ENCODE measurements around the gene SLC11A2.

Gene SLC11A2

DNA sequence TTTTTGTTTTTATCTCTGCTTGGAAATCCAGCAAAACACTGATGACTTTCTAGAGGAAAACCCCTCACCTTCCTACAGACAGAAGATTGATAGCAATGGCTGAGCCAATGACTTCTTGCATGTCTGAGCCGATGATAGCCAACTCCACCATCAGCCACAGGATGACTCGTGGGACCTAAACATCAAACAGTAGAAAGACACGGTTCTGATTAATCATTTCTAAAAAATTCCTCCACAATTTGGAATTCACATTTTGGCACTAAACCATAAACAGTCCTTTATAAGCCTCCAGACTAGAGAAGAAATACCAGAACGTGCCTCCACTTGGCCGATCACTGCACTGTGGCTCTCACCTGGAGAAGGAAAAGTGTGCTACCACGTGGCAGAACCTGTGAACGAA is 25.9 kb downstream of the SLC11A2 start:
- DNase-seq: no peak
- H3K4me3 ChIP-seq (ENCODE audit: control insufficient read depth in 1 of 7, extremely low read depth in 1 of 7, insufficient read depth in 4 of 7, low read depth in 2 of 7, low read length in 6 of 7): no peak overlapping the region
- H3K27ac ChIP-seq (ENCODE audit: insufficient read depth in 1 of 2, low read depth in 1 of 2, low read length in 2 of 2, poor library complexity in 1 of 2, severe bottlenecking in 2 of 2): no peak overlapping the region
- POLR2A ChIA-PET: no interaction called here
- no peaks in the 10 kb centered on the region for H3K27me3 ChIP-seq (replicated peaks in 2 of 5; ENCODE audit: control insufficient read depth in 4 of 5, insufficient read depth in 5 of 5, low read length in 4 of 5)
- WGBS (ENCODE audit: insufficient coverage): 100% methylated on average over 5 of the region's 7 CpGs
- peaks cover 19 to 60% (median 33%) of the 10 kb centered on the region in 4 experiments for H3K36me3 ChIP-seq (ENCODE audit: control insufficient read depth in 4 of 4, insufficient read depth in 4 of 4, low read length in 3 of 4)
- H3K9me3 ChIP-seq (ENCODE audit: control extremely low read depth in 1 of 5, control insufficient read depth in 4 of 5, insufficient read depth in 2 of 5, low read depth in 1 of 5, low read length in 4 of 5): no peaks in the 10 kb centered on the region
- CTCF ChIA-PET: no interaction called here
- no peaks in the 10 kb centered on the region for H3K4me1 ChIP-seq (ENCODE audit: control extremely low read depth in 1 of 4, control insufficient read depth in 4 of 4, insufficient read depth in 4 of 4, low read length in 3 of 4)

GRCh38 chr12:50999093-50999492 is 27.1 kb downstream of the SLC11A2 start:
- 100% methylated on average over 1 of the region's 4 CpGs for WGBS (ENCODE audit: insufficient coverage)
- no peak for DNase-seq
- no peaks in the 10 kb centered on the region for H3K9me3 ChIP-seq (ENCODE audit: control extremely low read depth in 1 of 5, control insufficient read depth in 4 of 5, insufficient read depth in 2 of 5, low read depth in 1 of 5, low read length in 4 of 5)
- H3K27me3 ChIP-seq (replicated peaks in 2 of 5; ENCODE audit: control insufficient read depth in 4 of 5, insufficient read depth in 5 of 5, low read length in 4 of 5): no peaks in the 10 kb centered on the region
- POLR2A ChIA-PET: interaction anchor here (0.8 kb wide), 2 partner anchors 10 to 283 kb away, joined by 3 read pairs; no protein-coding TSS in a partner anchor
- CTCF ChIA-PET: interaction anchor here (1.3 to 1.5 kb wide), 2 partner anchors 12 to 14 kb away, joined by 3 to 5 read pairs; no protein-coding TSS in a partner anchor
- peak overlapping the region in 1 of 2 experiments; percentile 16 for H3K27ac ChIP-seq (ENCODE audit: insufficient read depth in 1 of 2, low read depth in 1 of 2, low read length in 2 of 2, poor library complexity in 1 of 2, severe bottlenecking in 2 of 2)
- no peak overlapping the region for H3K4me3 ChIP-seq (ENCODE audit: control insufficient read depth in 1 of 7, extremely low read depth in 1 of 7, insufficient read depth in 4 of 7, low read depth in 2 of 7, low read length in 6 of 7)
- peaks cover 20 to 58% (median 35%) of the 10 kb centered on the region in 4 experiments for H3K36me3 ChIP-seq (ENCODE audit: control insufficient read depth in 4 of 4, insufficient read depth in 4 of 4, low read length in 3 of 4)
- H3K4me1 ChIP-seq (ENCODE audit: control extremely low read depth in 1 of 4, control insufficient read depth in 4 of 4, insufficient read depth in 4 of 4, low read length in 3 of 4): no peaks in the 10 kb centered on the region

GRCh38 chr12:50992819-50993218 is 33.4 kb downstream of the SLC11A2 start:
- H3K4me3 ChIP-seq (ENCODE audit: control insufficient read depth in 1 of 7, extremely low read depth in 1 of 7, insufficient read depth in 4 of 7, low read depth in 2 of 7, low read length in 6 of 7): no peak overlapping the region
- DNase-seq: no peak
- H3K4me1 ChIP-seq (ENCODE audit: control extremely low read depth in 1 of 4, control insufficient read depth in 4 of 4, insufficient read depth in 4 of 4, low read length in 3 of 4): no peaks in the 10 kb centered on the region
- H3K9me3 ChIP-seq (ENCODE audit: control extremely low read depth in 1 of 5, control insufficient read depth in 4 of 5, insufficient read depth in 2 of 5, low read depth in 1 of 5, low read length in 4 of 5): no peaks in the 10 kb centered on the region
- no peaks in the 10 kb centered on the region for H3K27me3 ChIP-seq (replicated peaks in 2 of 5; ENCODE audit: control insufficient read depth in 4 of 5, insufficient read depth in 5 of 5, low read length in 4 of 5)
- ChIA-PET POLR2A (interaction anchor here (0.7 kb wide), 1 partner anchor 65 kb away, joined by 5 read pairs; no protein-coding TSS in a partner anchor), CTCF (interaction anchor here (0.6 to 1.7 kb wide), 2 partner anchors 15 to 167 kb away, joined by 3 to 5 read pairs; no protein-coding TSS in a partner anchor)
- no peak overlapping the region for H3K27ac ChIP-seq (ENCODE audit: insufficient read depth in 1 of 2, low read depth in 1 of 2, low read length in 2 of 2, poor library complexity in 1 of 2, severe bottlenecking in 2 of 2)
- H3K36me3 ChIP-seq (ENCODE audit: control insufficient read depth in 4 of 4, insufficient read depth in 4 of 4, low read length in 3 of 4): peaks cover 17 to 79% (median 59%) of the 10 kb centered on the region in 4 experiments
- 0% methylated on average over 1 of the region's 2 CpGs for WGBS (ENCODE audit: insufficient coverage)

DNA sequence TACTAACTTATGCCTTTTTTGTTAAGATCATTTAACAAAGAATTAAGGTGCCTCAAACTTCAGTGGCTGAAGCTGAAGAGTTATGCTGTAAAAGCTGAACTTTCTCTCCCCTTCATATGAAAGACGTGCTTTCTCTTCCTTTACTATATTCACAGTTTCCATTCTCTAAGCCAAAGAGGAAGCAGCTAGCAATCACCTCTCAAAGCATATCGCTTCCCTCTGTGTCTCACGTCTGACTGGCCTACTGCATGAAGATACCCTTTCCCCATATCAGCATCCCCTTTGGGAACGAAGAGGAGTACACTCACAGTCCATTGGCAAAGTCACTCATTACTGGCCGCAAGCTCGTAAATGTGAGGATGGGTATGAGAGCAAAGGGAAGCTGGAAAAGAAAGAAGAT is 34.9 kb downstream of the SLC11A2 start:
- Histone ChIP-seq H3K36me3 (ENCODE audit: control insufficient read depth in 4 of 4, insufficient read depth in 4 of 4, low read length in 3 of 4) (peaks cover 15 to 82% (median 51%) of the 10 kb centered on the region in 4 experiments), H3K9me3 (ENCODE audit: control extremely low read depth in 1 of 5, control insufficient read depth in 4 of 5, insufficient read depth in 2 of 5, low read depth in 1 of 5, low read length in 4 of 5) (no peaks in the 10 kb centered on the region), H3K4me1 (ENCODE audit: control extremely low read depth in 1 of 4, control insufficient read depth in 4 of 4, insufficient read depth in 4 of 4, low read length in 3 of 4) (no peaks in the 10 kb centered on the region), H3K4me3 (ENCODE audit: control insufficient read depth in 1 of 7, extremely low read depth in 1 of 7, insufficient read depth in 4 of 7, low read depth in 2 of 7, low read length in 6 of 7) (no peak overlapping the region), H3K27me3 (replicated peaks in 2 of 5; ENCODE audit: control insufficient read depth in 4 of 5, insufficient read depth in 5 of 5, low read length in 4 of 5) (no peaks in the 10 kb centered on the region), H3K27ac (ENCODE audit: insufficient read depth in 1 of 2, low read depth in 1 of 2, low read length in 2 of 2, poor library complexity in 1 of 2, severe bottlenecking in 2 of 2) (no peak overlapping the region)
- ChIA-PET POLR2A (no interaction called here), CTCF (interaction anchor here (1.0 to 1.7 kb wide), 3 partner anchors 35 to 166 kb away, joined by 3 to 5 read pairs (median 4); partner anchors contain the start of gene SLC11A2)
- DNase-seq: no peak
- 83% methylated on average over 3 of the region's 6 CpGs for WGBS (ENCODE audit: insufficient coverage)

GRCh38 chr12:50990791-50991190 is 35.4 kb downstream of the SLC11A2 start:
- H3K9me3 ChIP-seq (ENCODE audit: control extremely low read depth in 1 of 5, control insufficient read depth in 4 of 5, insufficient read depth in 2 of 5, low read depth in 1 of 5, low read length in 4 of 5): no peaks in the 10 kb centered on the region
- no peaks in the 10 kb centered on the region for H3K27me3 ChIP-seq (replicated peaks in 2 of 5; ENCODE audit: control insufficient read depth in 4 of 5, insufficient read depth in 5 of 5, low read length in 4 of 5)
- no peak for DNase-seq
- H3K4me1 ChIP-seq (ENCODE audit: control extremely low read depth in 1 of 4, control insufficient read depth in 4 of 4, insufficient read depth in 4 of 4, low read length in 3 of 4): no peaks in the 10 kb centered on the region
- WGBS (ENCODE audit: insufficient coverage): 90% methylated on average over 2 of the region's 3 CpGs
- no peak overlapping the region for H3K27ac ChIP-seq (ENCODE audit: insufficient read depth in 1 of 2, low read depth in 1 of 2, low read length in 2 of 2, poor library complexity in 1 of 2, severe bottlenecking in 2 of 2)
- H3K4me3 ChIP-seq (ENCODE audit: control insufficient read depth in 1 of 7, extremely low read depth in 1 of 7, insufficient read depth in 4 of 7, low read depth in 2 of 7, low read length in 6 of 7): no peak overlapping the region
- ChIA-PET CTCF (interaction anchor here (1.0 to 1.2 kb wide), 2 partner anchors 35 to 39 kb away, joined by 3 to 4 read pairs; partner anchors contain the start of gene SLC11A2), POLR2A (no interaction called here)
- peaks cover 15 to 83% (median 48%) of the 10 kb centered on the region in 4 experiments for H3K36me3 ChIP-seq (ENCODE audit: control insufficient read depth in 4 of 4, insufficient read depth in 4 of 4, low read length in 3 of 4)

DNA sequence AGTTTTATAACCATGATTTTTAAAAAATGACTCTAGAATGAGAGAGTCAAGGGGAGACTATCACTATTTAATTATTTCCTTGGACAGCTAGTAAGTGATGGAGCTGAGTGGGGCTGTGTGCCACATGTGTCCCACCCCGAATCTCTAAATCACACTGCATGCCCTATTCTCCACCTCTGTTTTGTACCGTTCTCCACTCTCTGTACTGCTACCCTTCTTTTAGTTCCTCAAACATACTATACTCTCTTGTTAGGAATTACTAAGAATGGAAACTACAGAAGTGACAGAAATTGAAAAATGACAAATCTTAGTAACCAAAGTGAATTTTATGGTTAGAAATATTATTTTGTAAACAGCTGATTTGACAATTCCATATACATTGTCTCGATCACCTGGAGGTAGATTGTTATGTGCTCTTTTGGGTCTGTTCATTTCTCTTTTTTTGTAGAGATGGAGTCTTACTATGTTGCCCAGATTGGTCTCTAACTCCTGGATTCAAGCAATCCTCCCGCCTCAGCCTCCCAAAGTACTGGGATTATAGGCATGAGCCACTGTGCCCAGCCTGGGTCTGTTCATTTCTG is 35.9 kb downstream of the SLC11A2 start:
- H3K27ac ChIP-seq (ENCODE audit: insufficient read depth in 1 of 2, low read depth in 1 of 2, low read length in 2 of 2, poor library complexity in 1 of 2, severe bottlenecking in 2 of 2): no peak overlapping the region
- H3K9me3 ChIP-seq (ENCODE audit: control extremely low read depth in 1 of 5, control insufficient read depth in 4 of 5, insufficient read depth in 2 of 5, low read depth in 1 of 5, low read length in 4 of 5): no peaks in the 10 kb centered on the region
- H3K4me1 ChIP-seq (ENCODE audit: control extremely low read depth in 1 of 4, control insufficient read depth in 4 of 4, insufficient read depth in 4 of 4, low read length in 3 of 4): peaks cover 0 to 2% (median 1%) of the 10 kb centered on the region in 4 experiments
- ChIA-PET POLR2A (no interaction called here), CTCF (interaction anchor here (0.7 to 6.3 kb wide), 4 partner anchors 113 to 835 kb away, joined by 3 to 108 read pairs (median 4); no protein-coding TSS in a partner anchor)
- no peak for DNase-seq
- H3K27me3 ChIP-seq (replicated peaks in 2 of 5; ENCODE audit: control insufficient read depth in 4 of 5, insufficient read depth in 5 of 5, low read length in 4 of 5): no peaks in the 10 kb centered on the region
- WGBS (ENCODE audit: insufficient coverage): 100% methylated on average over 1 of the region's 4 CpGs
- H3K4me3 ChIP-seq (ENCODE audit: control insufficient read depth in 1 of 7, extremely low read depth in 1 of 7, insufficient read depth in 4 of 7, low read depth in 2 of 7, low read length in 6 of 7): no peak overlapping the region
- H3K36me3 ChIP-seq (ENCODE audit: control insufficient read depth in 4 of 4, insufficient read depth in 4 of 4, low read length in 3 of 4): peaks cover 11 to 77% (median 43%) of the 10 kb centered on the region in 4 experiments

DNA sequence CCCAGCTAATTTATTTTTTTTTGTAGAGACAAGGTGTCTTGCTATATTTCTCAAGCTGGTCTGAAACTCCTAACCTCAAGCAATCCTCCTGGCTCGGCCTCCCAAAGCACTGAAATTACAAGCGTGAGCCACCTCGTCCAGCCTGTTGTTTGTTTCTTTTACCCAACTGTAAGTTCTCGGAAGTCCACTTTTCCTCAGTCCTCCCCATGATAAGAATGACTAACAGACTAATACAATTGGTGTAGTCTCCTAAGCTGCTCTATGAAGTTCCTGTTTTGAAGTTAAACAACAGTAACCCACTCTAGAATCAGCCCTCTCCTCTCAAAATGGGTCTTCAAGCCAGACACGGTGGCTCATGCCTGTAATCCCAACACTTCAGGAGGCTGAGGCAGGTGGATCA is 37.3 kb downstream of the SLC11A2 start:
- H3K36me3 ChIP-seq (ENCODE audit: control insufficient read depth in 4 of 4, insufficient read depth in 4 of 4, low read length in 3 of 4): peaks cover 7 to 71% (median 35%) of the 10 kb centered on the region in 4 experiments
- ChIA-PET CTCF (interaction anchor here (0.5 to 6.3 kb wide), 8 partner anchors 9 to 675 kb away, joined by 3 to 108 read pairs (median 4); no protein-coding TSS in a partner anchor), POLR2A (interaction anchor here (0.7 kb wide), 1 partner anchor 95 kb away, joined by 3 read pairs; the partner anchor contains the start of gene CSRNP2)
- WGBS (ENCODE audit: insufficient coverage): 100% methylated on average over 4 of the region's 5 CpGs
- peaks cover 0 to 4% (median 2%) of the 10 kb centered on the region in 4 experiments for H3K4me1 ChIP-seq (ENCODE audit: control extremely low read depth in 1 of 4, control insufficient read depth in 4 of 4, insufficient read depth in 4 of 4, low read length in 3 of 4)
- no peak overlapping the region for H3K4me3 ChIP-seq (ENCODE audit: control insufficient read depth in 1 of 7, extremely low read depth in 1 of 7, insufficient read depth in 4 of 7, low read depth in 2 of 7, low read length in 6 of 7)
- no peaks in the 10 kb centered on the region for H3K27me3 ChIP-seq (replicated peaks in 2 of 5; ENCODE audit: control insufficient read depth in 4 of 5, insufficient read depth in 5 of 5, low read length in 4 of 5)
- no peak for DNase-seq
- H3K9me3 ChIP-seq (ENCODE audit: control extremely low read depth in 1 of 5, control insufficient read depth in 4 of 5, insufficient read depth in 2 of 5, low read depth in 1 of 5, low read length in 4 of 5): no peaks in the 10 kb centered on the region
- no peak overlapping the region for H3K27ac ChIP-seq (ENCODE audit: insufficient read depth in 1 of 2, low read depth in 1 of 2, low read length in 2 of 2, poor library complexity in 1 of 2, severe bottlenecking in 2 of 2)
